Measurements from ENCODE around the gene CFHR5.
"Not testable (repeated sequence)": the region's sequence is repeated elsewhere in the genome, so short reads cannot be mapped to it uniquely, and the experiment has no call there.

Gene CFHR5

DNA sequence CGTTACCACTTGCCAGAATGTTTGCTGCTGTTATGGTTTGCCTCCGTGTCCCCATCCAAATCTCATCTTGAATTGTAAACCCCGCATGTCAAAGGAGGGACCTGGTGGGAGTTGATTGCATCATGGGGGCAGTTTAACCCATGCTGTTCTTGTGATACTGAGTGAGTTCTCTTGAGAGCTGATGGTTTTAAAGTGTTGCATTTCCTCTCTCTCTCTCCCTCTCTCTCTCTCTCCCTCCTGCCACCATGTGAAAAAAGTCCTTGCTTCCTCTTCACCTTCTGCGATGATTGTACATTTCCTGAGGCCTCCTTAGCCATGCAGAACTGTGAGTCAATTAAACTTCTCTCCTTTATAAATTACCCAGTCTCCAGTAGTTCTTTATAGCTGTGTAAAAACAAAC lies 44.4 kb downstream of the CFHR5 start:
- no peak for DNase-seq (ENCODE audit: low read depth)

GRCh38 chr1:197024460-197024859 lies 47.1 kb downstream of the CFHR5 start:
- no peak for DNase-seq (ENCODE audit: low read depth)

DNA sequence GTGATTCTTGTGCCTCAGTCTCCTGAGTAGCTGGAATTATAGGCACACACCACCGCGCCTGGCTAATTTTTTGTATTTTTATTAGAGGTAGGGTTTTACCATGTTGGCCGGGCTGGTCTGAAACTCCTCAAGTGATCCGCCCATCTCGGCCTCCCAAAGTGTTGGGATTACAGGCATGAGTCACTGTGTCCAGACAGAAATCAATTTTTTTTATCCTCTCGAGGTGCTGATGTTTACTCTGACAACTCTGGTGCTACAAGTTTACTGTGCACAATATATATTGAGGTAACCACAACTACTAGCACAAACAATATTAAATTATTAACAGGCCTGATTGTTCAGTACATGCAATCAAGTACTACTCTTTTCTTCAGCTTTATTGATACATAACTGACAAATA lies 50.0 kb downstream of the CFHR5 start:
- no peak for DNase-seq (ENCODE audit: low read depth)

- DNase-seq (ENCODE audit: low read depth), result no peak
These were observed 52.4 kb downstream of the CFHR5 start for GRCh38 chr1:197029749-197030148.

GRCh38 chr1:197034631-197035339 lies 57.4 kb downstream of the CFHR5 start:
- not testable (repeated sequence) for DNase-seq (ENCODE audit: low read depth)

DNA sequence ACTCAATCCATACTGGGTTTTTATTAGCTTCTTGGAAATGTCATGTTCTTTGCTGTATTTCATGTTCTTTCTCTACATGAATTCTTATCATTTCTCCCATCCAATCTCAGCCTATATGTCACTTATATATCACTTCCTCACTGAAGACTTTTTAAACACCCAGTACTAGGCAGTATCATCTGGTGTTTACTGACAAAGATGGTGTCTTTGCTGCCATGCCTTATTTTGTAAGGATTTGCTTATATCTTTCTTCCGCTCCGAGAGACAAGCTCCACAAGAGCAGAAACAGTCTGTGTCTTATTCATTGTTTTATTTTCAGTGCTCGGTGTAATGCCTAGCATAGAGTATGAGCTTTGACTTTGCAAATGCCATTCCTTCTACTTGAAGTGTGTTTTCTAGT lies 59.5 kb downstream of the CFHR5 start:
- DNase-seq (ENCODE audit: low read depth), result no peak

DNA sequence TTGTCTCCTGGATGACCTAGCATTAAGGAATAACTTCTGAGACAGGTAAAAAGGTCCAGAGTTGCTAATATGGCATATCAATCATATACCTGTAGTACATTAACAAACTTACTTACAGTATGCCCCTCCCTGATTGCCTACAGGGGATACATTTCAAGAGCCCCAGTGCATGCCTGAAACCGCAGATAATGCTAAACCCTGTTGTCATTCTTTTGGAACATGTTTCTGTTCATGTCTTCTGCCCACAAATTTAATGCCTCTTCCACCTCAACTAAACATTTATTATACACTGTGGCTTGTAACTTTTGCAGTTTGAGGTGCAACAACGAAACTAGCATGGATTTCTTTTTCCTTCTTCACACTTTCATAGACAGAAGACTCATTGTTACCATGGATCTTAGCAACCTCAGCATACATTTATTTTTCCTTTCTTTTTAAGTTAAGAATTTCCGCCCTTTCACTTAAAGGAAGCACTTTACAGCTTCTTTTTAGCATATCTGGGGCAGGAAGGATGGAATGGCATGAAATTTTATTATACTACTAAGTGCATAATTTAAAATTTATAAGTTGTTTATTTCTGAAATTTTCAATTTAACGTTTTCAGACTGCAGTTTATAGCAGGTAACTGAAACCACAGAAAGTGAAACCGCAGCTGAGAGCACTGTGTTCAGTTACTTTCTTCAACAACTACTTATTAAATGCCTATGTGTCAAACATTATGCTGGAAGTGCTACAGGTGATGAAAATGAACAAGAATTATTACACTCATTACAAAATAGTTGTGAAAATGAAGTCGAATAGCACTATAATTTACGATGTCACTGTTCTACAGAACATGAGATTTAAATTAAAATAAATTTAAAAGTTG lies 64.4 kb downstream of the CFHR5 start:
- DNase-seq (ENCODE audit: low read depth), result no peak

DNA sequence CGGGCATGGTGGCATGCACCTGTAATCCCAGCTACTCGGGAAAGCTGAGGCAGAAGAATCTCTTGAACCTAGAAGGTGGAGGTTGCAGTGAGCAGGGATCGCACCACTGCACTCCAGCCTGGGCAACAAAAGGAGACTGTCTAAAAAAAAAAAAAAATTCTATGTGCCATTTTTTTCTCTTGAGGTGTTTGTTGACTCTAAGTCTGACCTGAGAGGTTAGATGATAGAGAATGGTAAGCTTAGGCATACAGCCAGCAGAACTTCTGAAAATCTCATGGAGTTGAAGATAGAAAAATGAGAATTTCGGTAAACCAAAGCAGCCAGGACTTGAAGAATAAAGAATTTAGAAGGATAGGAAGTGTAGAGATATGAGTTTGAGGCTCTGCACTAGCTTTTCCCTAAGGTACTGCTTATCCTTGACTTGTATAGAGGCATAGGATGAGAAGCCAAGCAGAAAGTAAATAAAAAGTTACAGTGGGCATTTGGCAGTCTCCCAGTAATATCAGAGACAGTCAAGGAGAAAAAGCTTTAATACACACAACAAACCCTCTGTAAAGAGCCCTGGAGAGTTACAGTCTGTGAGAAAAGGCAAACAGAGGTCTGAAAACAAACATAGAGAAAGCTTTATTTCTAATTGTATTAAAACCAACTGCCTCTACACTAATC lies 65.5 kb downstream of the CFHR5 start:
- DNase-seq (ENCODE audit: low read depth), result no peak

GRCh38 chr1:197049100-197049499 lies 71.7 kb downstream of the CFHR5 start:
- DNase-seq (ENCODE audit: low read depth), result no peak
